ENCODE measurements around the gene BZW2. TPM values are rescaled to one million over a fixed set of nuclear protein-coding genes. Genes with fewer than 3 reads are reported as not detected.

The BZW2 gene
- total RNA-seq, 1 donor from 2014 or later = 72.7 TPM

GRCh38 chr7:16684935-16685334 is 39.0 kb downstream of the BZW2 start:
- no peak for DNase-seq (ENCODE audit: low spot score, unreplicated experiment)
- peaks cover 36% of the 10 kb centered on the region for H3K36me3 Mint-ChIP-seq (ENCODE audit: insufficient read depth)
- H3K9me3 Mint-ChIP-seq (ENCODE audit: low read depth) = no peaks in the 10 kb centered on the region
- no peaks in the 10 kb centered on the region for H3K27me3 Mint-ChIP-seq
- no peak overlapping the region for H3K4me3 Mint-ChIP-seq (ENCODE audit: low read depth)
- no peak for TF ChIP-seq CTCF (IDR thresholded peaks at IDR 0.05; ENCODE audit: unreplicated experiment)
- no peak overlapping the region for H3K27ac Mint-ChIP-seq
- peaks cover 12% of the 10 kb centered on the region for H3K4me1 Mint-ChIP-seq (ENCODE audit: low read depth)

- peak overlapping the region; percentile 66 for H3K27ac Mint-ChIP-seq
- DNase-seq (ENCODE audit: low spot score, unreplicated experiment) = no peak
- H3K4me1 Mint-ChIP-seq (ENCODE audit: low read depth) = peaks cover 12% of the 10 kb centered on the region
- H3K4me3 Mint-ChIP-seq (ENCODE audit: low read depth) = no peak overlapping the region
- H3K9me3 Mint-ChIP-seq (ENCODE audit: low read depth) = no peaks in the 10 kb centered on the region
- TF ChIP-seq CTCF (IDR thresholded peaks at IDR 0.05; ENCODE audit: unreplicated experiment) = no peak
- no peaks in the 10 kb centered on the region for H3K27me3 Mint-ChIP-seq
- peaks cover 33% of the 10 kb centered on the region for H3K36me3 Mint-ChIP-seq (ENCODE audit: insufficient read depth)
These were observed 39.6 kb downstream of the BZW2 start for GRCh38 chr7:16685535-16685934.

GRCh38 chr7:16688249-16688648 is 42.3 kb downstream of the BZW2 start:
- peaks cover 23% of the 10 kb centered on the region for H3K36me3 Mint-ChIP-seq (ENCODE audit: insufficient read depth)
- DNase-seq (ENCODE audit: low spot score, unreplicated experiment) = no peak

GRCh38 chr7:16691241-16691640 is 45.3 kb downstream of the BZW2 start:
- Mint-ChIP-seq H3K4me3 (ENCODE audit: low read depth) (no peak overlapping the region), H3K36me3 (ENCODE audit: insufficient read depth) (peaks cover 23% of the 10 kb centered on the region), H3K9me3 (ENCODE audit: low read depth) (no peaks in the 10 kb centered on the region), H3K4me1 (ENCODE audit: low read depth) (no peaks in the 10 kb centered on the region), H3K27me3 (no peaks in the 10 kb centered on the region), H3K27ac (no peak overlapping the region)
- no peak for DNase-seq (ENCODE audit: low spot score, unreplicated experiment)
- no peak for TF ChIP-seq CTCF (IDR thresholded peaks at IDR 0.05; ENCODE audit: unreplicated experiment)

More at GRCh38 chr7:16688249-16688648, 42.3 kb downstream of the BZW2 start:
- Mint-ChIP-seq H3K4me1 (ENCODE audit: low read depth) (peaks cover 12% of the 10 kb centered on the region), H3K9me3 (ENCODE audit: low read depth) (no peaks in the 10 kb centered on the region), H3K4me3 (ENCODE audit: low read depth) (no peak overlapping the region), H3K27ac (no peak overlapping the region), H3K27me3 (no peaks in the 10 kb centered on the region)
- TF ChIP-seq CTCF (IDR thresholded peaks at IDR 0.05; ENCODE audit: unreplicated experiment) = no peak

GRCh38 chr7:16693601-16694318 is 47.8 kb downstream of the BZW2 start:
- Mint-ChIP-seq H3K36me3 (ENCODE audit: insufficient read depth) (peaks cover 33% of the 10 kb centered on the region), H3K27ac (no peak overlapping the region), H3K4me1 (ENCODE audit: low read depth) (no peaks in the 10 kb centered on the region), H3K27me3 (no peaks in the 10 kb centered on the region), H3K9me3 (ENCODE audit: low read depth) (no peaks in the 10 kb centered on the region), H3K4me3 (ENCODE audit: low read depth) (no peak overlapping the region)
- DNase-seq (ENCODE audit: low spot score, unreplicated experiment) = no peak
- TF ChIP-seq CTCF (IDR thresholded peaks at IDR 0.05; ENCODE audit: unreplicated experiment) = no peak
